Fibroblast of mammary gland (primary cell): ENCODE measurements around the gene PDZD4.

Source experiments
- DNase-seq: peaks from one replicate; pipeline ENCODE4 v3.0.0-alpha.2; 2010; ENCODE audit warnings: low read depth
- H3K4me3 ChIP-seq: 2 replicates; pipeline ENCODE4 v1.5.1; 2011; ENCODE audit warnings: low read depth, mild to moderate bottlenecking, low read length, moderate library complexity; ENCODE audit not compliant: control insufficient read depth
- CTCF ChIP-seq: conservative IDR thresholded peaks from 2 replicates; pipeline ENCODE4 v1.5.1; 2011; ENCODE audit warnings: low read depth, low read length, inconsistent platforms; ENCODE audit not compliant: control insufficient read depth, insufficient read depth

Gene PDZD4

GRCh38 chrX:153853180-153853901, 23.0 kb upstream of the PDZD4 start:
- no peak for DNase-seq
- no peak for TF ChIP-seq CTCF
- H3K4me3 ChIP-seq, result no peak overlapping the region

- no peak for TF ChIP-seq CTCF
- no peak for DNase-seq
- H3K4me3 ChIP-seq, result no peak overlapping the region
Measured at GRCh38 chrX:153851981-153852380, 21.6 kb upstream of the PDZD4 start.

GRCh38 chrX:153848325-153848724, 18.0 kb upstream of the PDZD4 start:
- no peak overlapping the region for H3K4me3 ChIP-seq
- no peak for DNase-seq
- TF ChIP-seq CTCF, result no peak

- DNase-seq, result peak; percentile 6
- H3K4me3 ChIP-seq, result no peak overlapping the region
- no peak for TF ChIP-seq CTCF
Measured at GRCh38 chrX:153845842-153846241, 15.5 kb upstream of the PDZD4 start.

- TF ChIP-seq CTCF, result no peak
- H3K4me3 ChIP-seq, result no peak overlapping the region
- DNase-seq, result no peak
Measured at GRCh38 chrX:153845195-153845594, 14.9 kb upstream of the PDZD4 start.

- H3K4me3 ChIP-seq, result no peak overlapping the region
- DNase-seq, result no peak
- no peak for TF ChIP-seq CTCF
Measured at GRCh38 chrX:153844509-153845082, 14.3 kb upstream of the PDZD4 start.
